GM18870 (cell line): ENCODE measurements around the gene CLK3.
"Not testable (repeated sequence)": the region's sequence is repeated elsewhere in the genome, so short reads cannot be mapped to it uniquely, and the experiment has no call there.

Experiments
- ATAC-seq: cut with Tn5 transposase; IDR thresholded peaks from one replicate; pipeline ENCODE4 v1.9.1; 2021; ENCODE audit warnings: moderate library complexity; ENCODE audit not compliant: unreplicated experiment

CLK3 gene

GRCh38 chr15:74620636-74621545 is 5.3 kb downstream of the CLK3 start:
- no peak for ATAC-seq

GRCh38 chr15:74621546-74621920 is 5.9 kb downstream of the CLK3 start:
- ATAC-seq = no peak

- ATAC-seq = no peak
These were observed 6.3 kb downstream of the CLK3 start for GRCh38 chr15:74621936-74622335.

- no peak for ATAC-seq
These were observed 7.1 kb downstream of the CLK3 start for GRCh38 chr15:74622758-74623157.

GRCh38 chr15:74624020-74624602 is 8.5 kb downstream of the CLK3 start:
- no peak for ATAC-seq

- no peak for ATAC-seq
These were observed 10.1 kb downstream of the CLK3 start for GRCh38 chr15:74625693-74626092.

GRCh38 chr15:74626336-74626735 is 10.7 kb downstream of the CLK3 start:
- ATAC-seq = no peak

GRCh38 chr15:74626752-74627692 is 11.4 kb downstream of the CLK3 start:
- no peak for ATAC-seq

- ATAC-seq = no peak
These were observed 12.1 kb downstream of the CLK3 start for GRCh38 chr15:74627766-74628165.

GRCh38 chr15:74628199-74628598 is 12.6 kb downstream of the CLK3 start:
- ATAC-seq = no peak

- no peak for ATAC-seq
These were observed 13.3 kb downstream of the CLK3 start for GRCh38 chr15:74628949-74629348.

GRCh38 chr15:74629696-74630095 is 14.1 kb downstream of the CLK3 start:
- ATAC-seq = not testable (repeated sequence)

- ATAC-seq = no peak
These were observed 14.8 kb downstream of the CLK3 start for GRCh38 chr15:74630284-74631086.

- no peak for ATAC-seq
These were observed 15.4 kb downstream of the CLK3 start for GRCh38 chr15:74631087-74631385.

- ATAC-seq = no peak
These were observed 15.8 kb downstream of the CLK3 start for GRCh38 chr15:74631408-74631807.

GRCh38 chr15:74631935-74632560 is 16.4 kb downstream of the CLK3 start:
- ATAC-seq = no peak

GRCh38 chr15:74632601-74633000 is 17.0 kb downstream of the CLK3 start:
- no peak for ATAC-seq

- ATAC-seq = no peak
These were observed 18.1 kb downstream of the CLK3 start for GRCh38 chr15:74633781-74634180.

- no peak for ATAC-seq
These were observed 19.6 kb downstream of the CLK3 start for GRCh38 chr15:74635228-74635627.

GRCh38 chr15:74636984-74637383 is 21.3 kb downstream of the CLK3 start:
- no peak for ATAC-seq
